SJCRH30 (cell line): ENCODE measurements around the gene SDCBP2. TPM values are rescaled to one million over a fixed set of nuclear protein-coding genes. Genes with fewer than 3 reads are reported as not detected.

Source experiments
- DNase-seq, 2 experiments: peaks; one replicate each; pipeline ENCODE4 v3.0.0-alpha.2; 2015 to 2020
- H3K27ac ChIP-seq: fragments of 250-450 bp; sonication (Bioruptor Pico); 2 replicates; pipeline ENCODE4 v1.5.1; 2020; ENCODE audit warnings: mild to moderate bottlenecking, moderate library complexity
- H3K27me3 ChIP-seq: fragments of 250-450 bp; sonication (Bioruptor Pico); 2 replicates; pipeline ENCODE4 v1.5.1; 2020; ENCODE audit warnings: mild to moderate bottlenecking, moderate library complexity
- H3K36me3 ChIP-seq: fragments of 250-450 bp; sonication (Bioruptor Pico); 2 replicates; pipeline ENCODE4 v1.5.1; 2020; ENCODE audit warnings: mild to moderate bottlenecking, moderate library complexity
- H3K4me1 ChIP-seq: fragments of 250-450 bp; sonication (Bioruptor Pico); 2 replicates; pipeline ENCODE4 v1.5.1; 2020; ENCODE audit warnings: mild to moderate bottlenecking, moderate library complexity
- H3K4me3 ChIP-seq: fragments of 250-450 bp; sonication (Bioruptor Pico); 2 replicates; pipeline ENCODE4 v1.5.1; 2020; ENCODE audit warnings: mild to moderate bottlenecking, moderate library complexity
- H3K9me3 ChIP-seq: fragments of 250-450 bp; sonication (Bioruptor Pico); replicated peaks from 2 replicates; pipeline ENCODE4 v1.5.1; 2020; ENCODE audit warnings: mild to moderate bottlenecking, moderate library complexity
- total RNA-seq: library from RNA; depleted of rRNA; stranded (reverse); fragments of >200 nt; shearing (Covaris generic); gene quantifications from 2 replicates; pipeline ENCODE4 v1.2.3, GENCODE V29; 2014

The SDCBP2 gene
- total RNA-seq, 1 experiment from 2014 or later, result 0.71 TPM

DNA sequence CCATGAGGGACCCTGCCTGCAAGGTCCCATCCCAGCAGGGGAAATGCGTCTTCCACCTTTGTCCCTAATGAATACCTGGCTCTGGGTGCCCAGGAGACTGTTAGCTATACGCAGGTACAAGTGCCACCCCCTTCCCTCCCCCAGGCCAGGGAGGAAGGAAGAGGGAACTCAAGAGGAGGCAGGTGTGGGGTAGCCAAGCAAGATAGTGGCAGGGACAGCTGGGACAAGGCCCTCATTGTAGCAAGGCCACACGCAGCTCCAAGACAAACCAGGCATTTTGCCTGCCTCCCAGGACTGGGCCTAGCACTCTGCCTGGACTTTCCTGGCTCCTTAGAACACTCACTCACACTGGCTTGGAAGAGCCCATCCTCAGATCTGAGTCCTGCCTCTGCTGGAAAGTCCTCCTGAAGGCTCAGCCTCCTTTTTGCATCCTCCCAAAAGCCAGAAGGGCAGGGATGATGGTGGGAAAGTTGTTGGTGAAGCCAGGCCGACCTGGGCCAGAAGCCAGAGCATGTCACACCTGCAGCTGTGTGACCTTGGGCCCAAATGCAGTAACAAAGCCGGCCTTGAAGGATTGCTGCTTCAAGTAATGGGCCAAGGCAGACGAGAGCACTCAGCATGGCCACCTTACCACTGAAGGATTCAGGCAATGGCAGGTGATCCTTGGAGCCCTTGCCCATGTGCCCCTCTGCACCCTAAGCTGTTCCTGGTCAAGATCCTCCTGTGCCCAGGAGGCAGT, 35.1 kb downstream of the SDCBP2 start:
- peak in 1 of 2 experiments; percentile 51 for DNase-seq
- no peak overlapping the region for H3K4me3 ChIP-seq
- H3K27ac ChIP-seq, result no peak overlapping the region
- H3K36me3 ChIP-seq, result no peaks in the 10 kb centered on the region
- H3K27me3 ChIP-seq, result no peaks in the 10 kb centered on the region
- H3K4me1 ChIP-seq, result peaks cover 29% of the 10 kb centered on the region
- no peaks in the 10 kb centered on the region for H3K9me3 ChIP-seq

DNA sequence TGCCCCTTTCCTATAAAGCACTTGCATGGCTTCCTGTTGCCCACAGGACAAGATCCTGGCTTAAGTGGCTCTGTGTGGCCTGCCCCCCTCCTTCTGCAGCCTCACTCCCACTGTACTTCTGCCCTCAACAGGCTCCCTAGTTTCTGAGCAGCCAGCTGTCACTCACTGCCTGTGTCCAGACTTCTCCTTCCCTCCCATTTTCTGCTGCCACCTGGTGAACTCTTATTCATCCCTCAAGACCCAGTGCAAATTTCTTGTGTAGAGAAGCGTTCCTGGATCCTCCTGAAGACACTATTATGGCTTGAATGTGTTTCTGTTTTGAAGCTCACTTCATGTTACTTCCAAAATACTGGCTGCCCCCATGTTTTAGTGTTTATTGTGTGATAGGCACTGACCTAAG, 36.3 kb downstream of the SDCBP2 start:
- H3K9me3 ChIP-seq, result no peaks in the 10 kb centered on the region
- no peak overlapping the region for H3K4me3 ChIP-seq
- peaks cover 29% of the 10 kb centered on the region for H3K4me1 ChIP-seq
- no peak for DNase-seq
- H3K36me3 ChIP-seq, result no peaks in the 10 kb centered on the region
- H3K27ac ChIP-seq, result peak overlapping the region; percentile 65
- no peaks in the 10 kb centered on the region for H3K27me3 ChIP-seq

DNA sequence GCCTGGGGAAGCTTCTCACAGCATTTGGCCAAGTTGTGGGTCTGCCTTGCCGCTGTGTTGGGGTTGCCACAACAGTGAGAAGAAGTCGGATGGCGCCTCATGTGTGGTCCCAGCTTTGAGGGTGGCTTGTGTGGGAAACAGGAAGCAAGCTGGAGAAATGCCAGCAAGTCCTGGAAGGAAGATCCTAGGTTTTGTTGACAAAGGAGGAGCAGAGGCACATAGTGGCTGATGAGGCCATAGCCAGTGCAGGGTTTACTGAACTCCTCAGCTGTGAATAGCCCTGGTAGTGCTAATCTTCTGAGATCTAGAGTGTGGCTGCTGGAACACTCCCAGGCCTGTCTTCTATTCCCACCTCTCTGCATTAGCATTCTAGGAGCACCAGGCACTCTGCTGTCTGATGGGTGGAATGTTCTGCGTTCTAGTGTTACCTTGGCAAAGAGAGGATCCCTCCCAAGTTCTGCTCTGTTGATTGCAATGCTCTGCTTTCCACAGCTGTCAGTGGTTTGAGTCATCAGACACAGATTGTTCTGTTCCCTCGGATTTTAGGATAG, 37.7 kb downstream of the SDCBP2 start:
- H3K4me3 ChIP-seq, result no peak overlapping the region
- H3K9me3 ChIP-seq, result no peaks in the 10 kb centered on the region
- no peaks in the 10 kb centered on the region for H3K36me3 ChIP-seq
- H3K27me3 ChIP-seq, result no peaks in the 10 kb centered on the region
- peaks cover 29% of the 10 kb centered on the region for H3K4me1 ChIP-seq
- peak overlapping the region; percentile 65 for H3K27ac ChIP-seq
- DNase-seq, result peak; percentile 94 to 95

DNA sequence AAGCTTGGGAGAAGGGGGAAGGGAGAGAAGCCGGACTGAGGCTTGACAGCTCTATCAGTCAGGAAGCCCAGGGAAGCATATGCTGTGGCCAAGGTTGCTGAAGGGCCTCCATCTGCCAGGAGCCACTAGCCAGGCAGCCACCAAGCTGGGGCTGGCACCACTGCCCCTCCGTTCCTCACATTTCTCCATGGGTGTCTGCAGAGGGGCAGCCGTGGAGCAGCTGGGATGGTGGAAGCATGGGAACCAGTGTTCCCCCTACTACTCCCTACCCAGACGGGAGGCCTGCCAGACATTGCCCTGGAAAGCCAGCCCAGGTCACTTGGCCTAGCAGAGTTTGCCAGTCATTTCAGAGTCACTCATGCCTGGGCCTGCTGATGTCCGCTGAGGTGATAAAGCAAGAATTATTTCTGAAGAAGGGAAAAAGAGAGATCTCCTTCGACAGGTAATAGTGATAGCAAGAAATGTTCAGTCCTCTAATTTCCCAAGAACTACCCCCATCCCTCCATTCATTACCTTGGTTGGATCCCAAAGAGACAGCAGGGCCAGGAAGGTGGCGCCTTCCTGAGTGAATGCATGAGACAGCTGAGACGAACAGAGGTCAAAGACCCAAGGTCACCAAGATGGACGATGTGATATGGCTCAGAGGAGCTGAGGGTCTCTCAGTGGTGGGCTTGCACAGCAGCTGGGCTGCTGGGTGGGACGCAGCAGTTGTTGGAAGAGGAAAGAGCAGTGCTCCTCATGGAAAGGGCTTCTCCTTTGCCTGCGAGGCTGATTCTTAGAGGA, 41.0 kb downstream of the SDCBP2 start:
- no peak overlapping the region for H3K4me3 ChIP-seq
- peaks cover 29% of the 10 kb centered on the region for H3K4me1 ChIP-seq
- H3K27ac ChIP-seq, result no peak overlapping the region
- no peak for DNase-seq
- H3K9me3 ChIP-seq, result no peaks in the 10 kb centered on the region
- no peaks in the 10 kb centered on the region for H3K27me3 ChIP-seq
- H3K36me3 ChIP-seq, result no peaks in the 10 kb centered on the region

GRCh38 chr20:1287306-1287705, 41.6 kb downstream of the SDCBP2 start:
- no peak overlapping the region for H3K27ac ChIP-seq
- no peak overlapping the region for H3K4me3 ChIP-seq
- H3K36me3 ChIP-seq, result no peaks in the 10 kb centered on the region
- no peaks in the 10 kb centered on the region for H3K27me3 ChIP-seq
- no peak for DNase-seq
- no peaks in the 10 kb centered on the region for H3K9me3 ChIP-seq
- H3K4me1 ChIP-seq, result peaks cover 22% of the 10 kb centered on the region

DNA sequence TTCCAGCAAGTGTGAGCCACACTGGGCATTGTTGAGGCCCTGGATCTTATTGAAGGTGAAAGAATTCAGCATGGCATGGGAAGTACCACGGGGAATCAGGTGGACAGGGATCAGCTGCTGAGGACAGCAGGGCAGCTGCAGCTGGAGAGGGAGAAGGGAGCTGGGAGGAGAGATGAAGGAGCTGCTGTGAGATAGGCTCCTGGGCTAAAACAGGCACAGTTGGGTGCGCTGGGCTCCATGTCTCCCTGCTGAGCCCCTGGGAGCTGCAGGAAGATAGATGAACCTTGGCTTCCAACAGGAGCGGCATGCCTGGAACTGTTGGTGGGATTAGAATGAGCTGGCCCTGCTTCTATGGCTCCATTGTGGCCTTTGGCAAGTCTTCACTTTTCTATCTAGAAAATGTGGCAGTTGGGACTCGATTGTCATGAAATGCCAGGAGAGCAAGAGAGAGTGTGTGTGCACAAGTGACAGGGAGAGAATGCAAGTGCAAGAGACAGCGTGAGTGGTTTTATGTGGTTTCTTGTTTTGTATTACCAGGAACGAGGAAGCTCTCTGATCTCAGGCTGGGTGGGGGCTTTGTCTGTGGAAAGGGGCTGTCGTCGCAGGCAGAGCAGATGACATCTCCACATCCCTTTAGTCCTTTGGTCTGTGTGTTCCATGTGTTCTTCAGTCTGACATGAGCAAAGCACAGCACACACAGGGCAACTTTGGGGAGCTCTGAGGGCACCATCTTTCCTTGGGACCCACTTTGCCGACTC, 42.5 kb downstream of the SDCBP2 start:
- Histone ChIP-seq H3K36me3 (no peaks in the 10 kb centered on the region), H3K9me3 (no peaks in the 10 kb centered on the region), H3K27me3 (no peaks in the 10 kb centered on the region), H3K27ac (no peak overlapping the region), H3K4me1 (peaks cover 13% of the 10 kb centered on the region), H3K4me3 (no peak overlapping the region)
- DNase-seq, result peak in 1 of 2 experiments; percentile 28

GRCh38 chr20:1283522-1284510, 45.1 kb downstream of the SDCBP2 start:
- H3K36me3 ChIP-seq, result no peaks in the 10 kb centered on the region
- H3K27me3 ChIP-seq, result no peaks in the 10 kb centered on the region
- H3K4me3 ChIP-seq, result no peak overlapping the region
- no peak for DNase-seq
- no peaks in the 10 kb centered on the region for H3K4me1 ChIP-seq
- H3K27ac ChIP-seq, result no peak overlapping the region
- H3K9me3 ChIP-seq, result no peaks in the 10 kb centered on the region

GRCh38 chr20:1282966-1283365, 46.0 kb downstream of the SDCBP2 start:
- DNase-seq, result no peak

DNA sequence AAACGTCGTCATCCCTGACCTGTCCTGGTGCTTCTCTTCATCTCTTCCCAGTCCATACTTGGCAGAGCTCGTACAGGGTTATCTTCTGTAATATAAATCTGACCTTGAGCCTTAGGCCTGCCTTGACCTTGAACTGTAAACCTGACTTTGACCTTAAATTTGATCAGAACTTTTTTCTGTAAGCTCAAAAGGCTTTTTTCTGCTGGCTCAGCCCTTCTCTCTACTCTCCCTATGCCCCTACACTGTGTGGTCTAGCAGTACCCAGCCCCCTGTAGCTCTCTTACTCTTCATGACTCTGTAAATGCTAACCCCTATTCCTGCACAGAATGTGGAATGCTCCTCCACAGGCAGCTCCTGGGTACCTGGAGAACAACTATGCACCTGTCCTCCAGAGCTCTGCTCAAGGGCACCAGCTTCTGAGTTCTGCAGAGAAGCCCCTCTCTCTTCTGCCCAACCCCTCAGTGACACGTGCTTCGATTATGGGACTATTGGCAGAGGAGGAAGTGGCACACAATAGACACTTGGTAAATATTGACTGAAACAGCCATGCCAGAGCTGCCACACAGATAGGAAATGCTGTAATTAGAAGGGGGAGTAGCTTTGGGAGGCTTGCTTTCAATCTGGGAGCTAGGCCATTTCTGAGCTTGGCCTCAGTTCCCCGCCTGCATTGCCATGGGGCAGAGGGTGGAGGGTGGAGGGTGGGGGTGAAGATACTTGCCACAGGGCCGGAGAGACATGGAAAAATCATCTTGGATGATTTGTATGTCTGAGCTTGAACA, 47.5 kb downstream of the SDCBP2 start:
- H3K27ac ChIP-seq, result no peak overlapping the region
- H3K27me3 ChIP-seq, result no peaks in the 10 kb centered on the region
- no peak overlapping the region for H3K4me3 ChIP-seq
- DNase-seq, result no peak
- no peaks in the 10 kb centered on the region for H3K9me3 ChIP-seq
- no peaks in the 10 kb centered on the region for H3K4me1 ChIP-seq
- H3K36me3 ChIP-seq, result no peaks in the 10 kb centered on the region

More at GRCh38 chr20:1282966-1283365, 46.0 kb downstream of the SDCBP2 start:
- H3K4me3 ChIP-seq, result no peak overlapping the region
- no peaks in the 10 kb centered on the region for H3K36me3 ChIP-seq
- H3K4me1 ChIP-seq, result no peaks in the 10 kb centered on the region
- H3K9me3 ChIP-seq, result no peaks in the 10 kb centered on the region
- no peaks in the 10 kb centered on the region for H3K27me3 ChIP-seq
- H3K27ac ChIP-seq, result no peak overlapping the region

- no peak for DNase-seq
- H3K27me3 ChIP-seq, result no peaks in the 10 kb centered on the region
- H3K4me3 ChIP-seq, result no peak overlapping the region
- no peak overlapping the region for H3K27ac ChIP-seq
- no peaks in the 10 kb centered on the region for H3K36me3 ChIP-seq
- H3K4me1 ChIP-seq, result peaks cover under 1% of the 10 kb centered on the region; the same call in 1 of the 2 replicates
- H3K9me3 ChIP-seq, result no peaks in the 10 kb centered on the region
These were observed 48.5 kb downstream of the SDCBP2 start for GRCh38 chr20:1280195-1281102.

DNA sequence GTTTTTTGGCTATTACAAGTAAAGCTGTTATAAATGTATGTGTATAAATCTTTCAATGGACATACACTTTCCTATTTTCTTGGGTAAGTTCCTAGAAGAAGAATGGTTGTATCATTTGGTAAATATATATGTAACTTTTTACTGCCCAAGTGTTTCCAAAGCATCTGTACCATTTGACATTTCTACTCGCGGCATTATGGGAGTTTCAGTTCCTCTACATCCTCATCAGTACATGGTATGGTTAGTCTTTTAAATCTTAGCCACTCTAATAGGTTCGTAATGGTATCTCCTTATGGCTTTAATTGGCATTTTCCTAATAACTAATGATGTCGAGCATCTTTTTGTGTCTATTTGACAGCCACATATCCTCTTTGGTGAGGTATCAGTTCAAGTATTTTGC, 49.9 kb downstream of the SDCBP2 start:
- peaks cover 15% of the 10 kb centered on the region for H3K4me1 ChIP-seq
- DNase-seq, result no peak
- no peak overlapping the region for H3K4me3 ChIP-seq
- H3K36me3 ChIP-seq, result no peaks in the 10 kb centered on the region
- no peaks in the 10 kb centered on the region for H3K27me3 ChIP-seq
- no peak overlapping the region for H3K27ac ChIP-seq
- no peaks in the 10 kb centered on the region for H3K9me3 ChIP-seq

- Histone ChIP-seq H3K36me3 (no peaks in the 10 kb centered on the region), H3K27me3 (no peaks in the 10 kb centered on the region), H3K27ac (no peak overlapping the region), H3K4me1 (peaks cover 27% of the 10 kb centered on the region), H3K4me3 (no peak overlapping the region), H3K9me3 (no peaks in the 10 kb centered on the region)
- DNase-seq, result no peak
These were observed 51.2 kb downstream of the SDCBP2 start for GRCh38 chr20:1277529-1278322.
